HCT116 (cell line): ENCODE data around the gene ANGPTL5. TPM values are rescaled to one million over a fixed set of nuclear protein-coding genes. Genes with fewer than 3 reads are reported as not detected.

Source experiments
- ATAC-seq: fragments of 200-7000 bp; cut with Tn5 transposase; 2 replicates; pipeline ENCODE4 v1.9.1; 2020; ENCODE audit warnings: mild to moderate bottlenecking, moderate library complexity
- BruUV-seq: library from RNA; stranded (reverse); fragments of 400-500 nt; replicated peaks from 2 replicates; lab custom pipeline; 2021; lab: Mats Ljungman, UMichigan
- CTCF ChIA-PET: fragments of 300-600 bp; sonication (Branson Sonifier 250); formaldehyde crosslinking; loops from one replicate; lab custom pipeline; 2021; ENCODE audit warnings: antibody characterized with exemption; lab: Charles Lee
- POLR2A ChIA-PET: fragments of 300-600, 350-600 bp; sonication (Branson Sonifier 250); formaldehyde crosslinking; loops from one replicate; lab custom pipeline; 2021; ENCODE audit warnings: antibody characterized with exemption; lab: Charles Lee
- RAD21 ChIA-PET, 2 experiments: fragments of 300-600 bp; sonication (Branson Sonifier 250); formaldehyde crosslinking; loops; one replicate each; lab custom pipeline; 2023; ENCODE audit warnings: low total read pairs in 2 of 2; ENCODE audit not compliant: uncharacterized antibody in 2 of 2, unreplicated experiment in 2 of 2, low non-redundant PET in 1 of 2; lab: Charles Lee
- DNase-seq: peaks from one replicate; pipeline ENCODE4 v3.0.0-alpha.2; 2010; ENCODE audit warnings: low read depth, low spot score
- H2AFZ ChIP-seq: fragments of 200-600 bp; shearing (Covaris generic), sonication (generic); 2 replicates; pipeline ENCODE4 v1.6.1; 2017; ENCODE audit warnings: low read depth, mixed run types, mixed read lengths, antibody characterized with exemption, low read length; ENCODE audit not compliant: poor library complexity, severe bottlenecking
- H3K27ac ChIP-seq: 2 replicates; pipeline ENCODE4 v1.5.1; 2012; ENCODE audit warnings: low read depth, low read length
- H3K27me3 ChIP-seq: fragments of 200-600 bp; sonication (generic); 2 replicates; pipeline ENCODE4 v1.6.1; 2016; ENCODE audit warnings: mixed run types, low read length, mixed read lengths; ENCODE audit not compliant: insufficient read depth
- H3K36me3 ChIP-seq, 2 experiments: fragments of 200-500 bp in 1 of 2; fragments of 200-600 bp in 1 of 2; sonication (Bioruptor generic) in 1 of 2; sonication (generic) in 1 of 2; 2 replicates each; pipeline versions ENCODE4 v1.5.1 to v1.6.1; 2014 to 2016; ENCODE audit warnings: low read length in 2 of 2, inconsistent platforms in 1 of 2, mixed read lengths in 1 of 2, mixed run types in 1 of 2; ENCODE audit not compliant: insufficient read depth in 2 of 2, control insufficient read depth in 1 of 2
- H3K4me1 ChIP-seq, 2 experiments: fragments of 200-600 bp in 1 of 2; sonication (generic) in 1 of 2; 2 replicates each; pipeline versions ENCODE4 v1.5.1 to v1.6.1; 2012 to 2017; ENCODE audit warnings: low read length in 2 of 2, inconsistent platforms in 1 of 2, mild to moderate bottlenecking in 1 of 2, mixed read lengths in 1 of 2, mixed run types in 1 of 2, moderate library complexity in 1 of 2; ENCODE audit not compliant: insufficient read depth in 2 of 2, control insufficient read depth in 1 of 2
- H3K4me2 ChIP-seq: fragments of 200-600 bp; sonication (generic); 2 replicates; pipeline ENCODE4 v1.6.1; 2017; ENCODE audit warnings: mixed run types, low read length, mixed read lengths
- H3K4me3 ChIP-seq, 2 experiments: fragments of 200-600 bp in 1 of 2; sonication (generic) in 1 of 2; replicated peaks in 1 of 2; 2 replicates each; pipeline ENCODE4 v1.5.1; 2011 to 2016; ENCODE audit warnings: low read length in 2 of 2, control low read depth in 1 of 2, low read depth in 1 of 2, mild to moderate bottlenecking in 1 of 2, mixed read lengths in 1 of 2, mixed run types in 1 of 2
- H3K79me2 ChIP-seq: fragments of 200-600 bp; sonication (generic); 2 replicates; pipeline ENCODE4 v1.6.1; 2017; ENCODE audit warnings: mild to moderate bottlenecking, mixed run types, low read length, moderate library complexity, mixed read lengths; ENCODE audit not compliant: insufficient read depth
- H3K9ac ChIP-seq: fragments of 200-600 bp; sonication (generic); 2 replicates; pipeline ENCODE4 v1.6.1; 2016; ENCODE audit warnings: low read length, mixed read lengths
- H3K9me2 ChIP-seq: fragments of 200-600 bp; sonication (generic), shearing (Covaris generic); 2 replicates; pipeline ENCODE4 v1.6.1; 2017; ENCODE audit warnings: mixed run types, mild to moderate bottlenecking, moderate library complexity; ENCODE audit not compliant: insufficient read depth
- H3K9me3 ChIP-seq, 2 experiments: fragments of 200-500 bp in 1 of 2; fragments of 200-600 bp in 1 of 2; sonication (Bioruptor generic) in 1 of 2; sonication (generic) in 1 of 2; 2 replicates each; pipeline ENCODE4 v1.6.1; 2014 to 2017; ENCODE audit warnings: low read length in 2 of 2, mixed read lengths in 2 of 2, inconsistent platforms in 1 of 2, low read depth in 1 of 2, mild to moderate bottlenecking in 1 of 2, mixed run types in 1 of 2, moderate library complexity in 1 of 2; ENCODE audit not compliant: control insufficient read depth in 1 of 2, insufficient read depth in 1 of 2
- H4K20me1 ChIP-seq: fragments of 200-600 bp; sonication (generic), shearing (Covaris generic); 2 replicates; pipeline ENCODE4 v1.6.1; 2017; ENCODE audit warnings: mixed run types, mild to moderate bottlenecking, moderate library complexity; ENCODE audit not compliant: insufficient read depth
- CEBPB ChIP-seq: IDR thresholded peaks from 2 replicates; pipeline ENCODE4 v1.6.1; 2012; ENCODE audit warnings: low read depth
- EZH2phosphoT487 ChIP-seq: fragments of 200-600 bp; IDR thresholded peaks from 2 replicates; pipeline ENCODE4 v1.6.1; 2018; ENCODE audit warnings: antibody characterized with exemption, borderline replicate concordance
- MAX ChIP-seq: IDR thresholded peaks from 2 replicates; pipeline ENCODE4 v1.6.1; 2012
- POLR2A ChIP-seq: IDR thresholded peaks from 2 replicates; pipeline ENCODE4 v1.7.0; 2011; ENCODE audit warnings: borderline replicate concordance; ENCODE audit not compliant: insufficient read depth, insufficient read length; ENCODE audit errors: extremely low read depth
- RAD21 ChIP-seq: IDR thresholded peaks from 2 replicates; pipeline ENCODE4 v1.6.1; 2012; ENCODE audit warnings: low read depth, mild to moderate bottlenecking
- SIN3A ChIP-seq: IDR thresholded peaks from 2 replicates; pipeline ENCODE4 v1.6.1; 2012; ENCODE audit warnings: low read depth
- SRF ChIP-seq: IDR thresholded peaks from 2 replicates; pipeline ENCODE4 v1.6.1; 2012; ENCODE audit warnings: low read depth
- YY1 ChIP-seq: IDR thresholded peaks from 2 replicates; pipeline ENCODE4 v1.6.1; 2011; ENCODE audit warnings: low read length, low read depth, moderate library complexity, mild to moderate bottlenecking; ENCODE audit not compliant: insufficient replicate concordance; ENCODE audit errors: extremely low read depth
- intact Hi-C: fragments of 100-400 bp; cut with micrococcal nuclease; formaldehyde crosslinking; loops from 2 replicates; pipeline ENCODE4 v1.10.0; 2022
- total RNA-seq: library from RNA; stranded (reverse); gene quantifications from one replicate; pipeline ENCODE4 v1.2.1, GENCODE V29; 2021; ENCODE audit not compliant: unreplicated experiment

Gene ANGPTL5
- total RNA-seq, 1 experiment from 2014 or later, result not detected

GRCh38 chr11:101949680-101950220 lies 33.4 kb upstream of the ANGPTL5 start:
- Histone ChIP-seq H3K4me2 (no peak overlapping the region), H3K9me3 (no peaks in the 10 kb centered on the region), H3K4me1 (no peaks in the 10 kb centered on the region), H4K20me1 (no peaks in the 10 kb centered on the region), H3K36me3 (no peaks in the 10 kb centered on the region), H2AFZ (no peak overlapping the region), H3K27me3 (no peaks in the 10 kb centered on the region), H3K9ac (no peak overlapping the region), H3K27ac (no peak overlapping the region), H3K79me2 (no peaks in the 10 kb centered on the region), H3K9me2 (peaks cover 4% of the 10 kb centered on the region; the same call in 1 of the 2 replicates), H3K4me3 (no peak overlapping the region)
- ATAC-seq (no peak), DNase-seq (no peak)
- BruUV-seq, result no TSS peak
- CTCF ChIA-PET, result no interaction called here
- intact Hi-C loops, result no loop called here
- POLR2A ChIA-PET, result no interaction called here
- TF ChIP-seq RAD21, result no peak
- no peak for TF ChIP-seq CEBPB
- no peak for TF ChIP-seq POLR2A
- TF ChIP-seq SIN3A, result no peak
- RAD21 ChIA-PET, result no interaction called here

- BruUV-seq, result no TSS peak
- Histone ChIP-seq H3K9ac (no peak overlapping the region), H3K4me2 (no peak overlapping the region), H3K9me3 (no peaks in the 10 kb centered on the region), H3K4me3 (no peak overlapping the region), H3K27ac (no peak overlapping the region), H3K4me1 (no peaks in the 10 kb centered on the region), H3K9me2 (no peaks in the 10 kb centered on the region), H3K79me2 (no peaks in the 10 kb centered on the region), H3K36me3 (no peaks in the 10 kb centered on the region), H4K20me1 (no peaks in the 10 kb centered on the region), H3K27me3 (no peaks in the 10 kb centered on the region), H2AFZ (no peak overlapping the region)
- ATAC-seq (no peak), DNase-seq (no peak)
- POLR2A ChIA-PET, result no interaction called here
- intact Hi-C loops, result no loop called here
- RAD21 ChIA-PET, result no interaction called here
- CTCF ChIA-PET, result interaction anchor here (1.2 kb wide), 1 partner anchor 10 kb away, joined by 3 read pairs; no protein-coding TSS in a partner anchor
- TF ChIP-seq MAX (no peak), YY1 (no peak), SRF (no peak), EZH2phosphoT487 (no peak)
These were observed 29.1 kb upstream of the ANGPTL5 start for GRCh38 chr11:101945448-101945847.
